MM.1S (cell line): ENCODE results near the gene SETD3.

Experiments
- DNase-seq: peaks from one replicate; pipeline ENCODE4 v3.0.0-alpha.2; 2015
- H2AFZ ChIP-seq: fragments of 300-600 bp; sonication (generic); 2 replicates; pipeline ENCODE4 v1.6.0; 2016; ENCODE audit warnings: antibody characterized with exemption, low read length
- H3F3A ChIP-seq: fragments of 300-600 bp; sonication (generic); 2 replicates; pipeline ENCODE4 v1.6.1; 2016; ENCODE audit warnings: mild to moderate bottlenecking, antibody characterized with exemption, low read length, moderate library complexity, mixed read lengths; ENCODE audit not compliant: insufficient read depth
- H3K27ac ChIP-seq: fragments of 300-600 bp; sonication (generic); 2 replicates; pipeline ENCODE4 v1.5.1; 2016; ENCODE audit warnings: mild to moderate bottlenecking, low read length
- H3K27me3 ChIP-seq: fragments of 300-600 bp; sonication (generic); replicated peaks from 2 replicates; pipeline ENCODE4 v1.6.0; 2016; ENCODE audit warnings: low read length; ENCODE audit not compliant: insufficient read depth
- H3K36me3 ChIP-seq: fragments of 300-600 bp; sonication (generic); replicated peaks from 2 replicates; pipeline ENCODE4 v1.6.1; 2016; ENCODE audit warnings: mild to moderate bottlenecking, low read length, mixed read lengths; ENCODE audit not compliant: insufficient read depth
- H3K4me1 ChIP-seq: fragments of 300-600 bp; sonication (generic); 2 replicates; pipeline ENCODE4 v1.6.1; 2016; ENCODE audit warnings: low read length, mixed read lengths
- H3K4me2 ChIP-seq: fragments of 300-600 bp; sonication (generic); 2 replicates; pipeline ENCODE4 v1.6.0; 2016; ENCODE audit warnings: low read depth, low read length
- H3K4me3 ChIP-seq: fragments of 300-600 bp; sonication (generic); 2 replicates; pipeline ENCODE4 v1.5.1; 2016; ENCODE audit warnings: low read length, mixed read lengths
- H3K79me2 ChIP-seq: fragments of 300-600 bp; sonication (generic); 2 replicates; pipeline ENCODE4 v1.6.1; 2016; ENCODE audit warnings: mixed run types, low read length, mixed read lengths
- H3K9ac ChIP-seq: fragments of 300-600 bp; sonication (generic); 2 replicates; pipeline ENCODE4 v1.6.1; 2016; ENCODE audit warnings: low read length, mixed read lengths
- H3K9me2 ChIP-seq: fragments of 300-600 bp; sonication (generic); replicated peaks from 2 replicates; pipeline ENCODE4 v1.6.1; 2016; ENCODE audit warnings: mild to moderate bottlenecking, low read length, mixed read lengths; ENCODE audit not compliant: insufficient read depth
- H3K9me3 ChIP-seq: fragments of 300-600 bp; sonication (generic); replicated peaks from 2 replicates; pipeline ENCODE4 v1.6.1; 2016; ENCODE audit warnings: mild to moderate bottlenecking, low read length, mixed read lengths; ENCODE audit not compliant: insufficient read depth
- H4K20me1 ChIP-seq: fragments of 300-600 bp; sonication (generic); 2 replicates; pipeline ENCODE4 v1.6.1; 2016; ENCODE audit warnings: mild to moderate bottlenecking, low read length, moderate library complexity, mixed read lengths; ENCODE audit not compliant: insufficient read depth
- EZH2 ChIP-seq: fragments of 300-600 bp; sonication (generic); optimal IDR thresholded peaks from 2 replicates; pipeline ENCODE3; 2017; ENCODE audit warnings: low read depth, mild to moderate bottlenecking, antibody characterized with exemption, low read length, mixed read lengths
- EZH2phosphoT487 ChIP-seq: fragments of 300-600 bp; sonication (generic); IDR thresholded peaks from 2 replicates; pipeline ENCODE4 v1.6.1; 2018; ENCODE audit warnings: antibody characterized with exemption, low read length
- TF ChIP-seq, protein P1 (sequence below): fragments of 300-600 bp; sonication (generic); IDR thresholded peaks from 2 replicates; pipeline ENCODE4 v1.5.1; 2016; ENCODE audit warnings: antibody characterized with exemption, low read length, mixed read lengths

The SETD3 gene

DNA sequence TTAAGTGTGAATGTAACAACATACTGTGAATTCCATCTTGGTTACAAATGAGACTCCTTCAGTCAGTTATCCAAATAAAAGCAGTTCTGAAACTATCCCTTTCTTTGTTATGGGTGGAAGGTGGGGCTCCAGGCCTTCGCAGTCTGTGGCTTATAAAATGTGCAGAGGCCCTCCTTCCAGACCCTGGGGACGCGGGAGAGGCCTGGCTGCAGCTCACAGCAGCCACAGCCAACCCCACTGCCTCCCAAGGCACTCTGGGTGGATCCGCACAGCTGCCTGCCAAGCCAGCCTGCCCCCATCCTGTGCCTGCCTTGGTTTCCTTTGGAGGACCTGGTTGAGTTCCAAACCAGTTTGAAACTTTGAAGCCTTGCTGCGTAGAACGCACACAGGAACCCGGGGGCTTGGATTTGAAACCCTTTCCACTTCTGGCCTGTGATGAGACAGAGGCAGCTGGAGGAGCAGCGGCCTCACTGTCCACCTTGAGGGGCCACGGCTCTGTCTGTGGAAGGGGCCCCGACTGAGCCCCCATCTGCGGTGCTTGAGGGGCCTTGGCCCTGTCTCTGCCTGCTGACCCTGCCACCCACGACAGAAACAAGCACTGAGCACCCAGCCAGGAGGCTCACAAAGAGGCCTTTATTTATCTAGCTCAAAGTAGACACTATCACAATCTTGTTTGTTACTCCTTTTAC, 30.9 kb upstream of the SETD3 start:
- no peak overlapping the region for H2AFZ ChIP-seq
- no peaks in the 10 kb centered on the region for H3K27me3 ChIP-seq
- no peak overlapping the region for H3K27ac ChIP-seq
- H3K4me2 ChIP-seq = no peak overlapping the region
- no peaks in the 10 kb centered on the region for H4K20me1 ChIP-seq
- H3K9me3 ChIP-seq = no peaks in the 10 kb centered on the region
- no peak overlapping the region for H3K4me3 ChIP-seq
- TF ChIP-seq EZH2 = no peak
- TF ChIP-seq EZH2phosphoT487 = no peak
- TF ChIP-seq, protein P1, sequence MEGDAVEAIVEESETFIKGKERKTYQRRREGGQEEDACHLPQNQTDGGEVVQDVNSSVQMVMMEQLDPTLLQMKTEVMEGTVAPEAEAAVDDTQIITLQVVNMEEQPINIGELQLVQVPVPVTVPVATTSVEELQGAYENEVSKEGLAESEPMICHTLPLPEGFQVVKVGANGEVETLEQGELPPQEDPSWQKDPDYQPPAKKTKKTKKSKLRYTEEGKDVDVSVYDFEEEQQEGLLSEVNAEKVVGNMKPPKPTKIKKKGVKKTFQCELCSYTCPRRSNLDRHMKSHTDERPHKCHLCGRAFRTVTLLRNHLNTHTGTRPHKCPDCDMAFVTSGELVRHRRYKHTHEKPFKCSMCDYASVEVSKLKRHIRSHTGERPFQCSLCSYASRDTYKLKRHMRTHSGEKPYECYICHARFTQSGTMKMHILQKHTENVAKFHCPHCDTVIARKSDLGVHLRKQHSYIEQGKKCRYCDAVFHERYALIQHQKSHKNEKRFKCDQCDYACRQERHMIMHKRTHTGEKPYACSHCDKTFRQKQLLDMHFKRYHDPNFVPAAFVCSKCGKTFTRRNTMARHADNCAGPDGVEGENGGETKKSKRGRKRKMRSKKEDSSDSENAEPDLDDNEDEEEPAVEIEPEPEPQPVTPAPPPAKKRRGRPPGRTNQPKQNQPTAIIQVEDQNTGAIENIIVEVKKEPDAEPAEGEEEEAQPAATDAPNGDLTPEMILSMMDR = no peak
- H3K9ac ChIP-seq = no peak overlapping the region
- no peak for DNase-seq
- H3K36me3 ChIP-seq = no peaks in the 10 kb centered on the region
- no peaks in the 10 kb centered on the region for H3K79me2 ChIP-seq
- no peaks in the 10 kb centered on the region for H3F3A ChIP-seq
- H3K9me2 ChIP-seq = no peaks in the 10 kb centered on the region
- no peaks in the 10 kb centered on the region for H3K4me1 ChIP-seq

DNA sequence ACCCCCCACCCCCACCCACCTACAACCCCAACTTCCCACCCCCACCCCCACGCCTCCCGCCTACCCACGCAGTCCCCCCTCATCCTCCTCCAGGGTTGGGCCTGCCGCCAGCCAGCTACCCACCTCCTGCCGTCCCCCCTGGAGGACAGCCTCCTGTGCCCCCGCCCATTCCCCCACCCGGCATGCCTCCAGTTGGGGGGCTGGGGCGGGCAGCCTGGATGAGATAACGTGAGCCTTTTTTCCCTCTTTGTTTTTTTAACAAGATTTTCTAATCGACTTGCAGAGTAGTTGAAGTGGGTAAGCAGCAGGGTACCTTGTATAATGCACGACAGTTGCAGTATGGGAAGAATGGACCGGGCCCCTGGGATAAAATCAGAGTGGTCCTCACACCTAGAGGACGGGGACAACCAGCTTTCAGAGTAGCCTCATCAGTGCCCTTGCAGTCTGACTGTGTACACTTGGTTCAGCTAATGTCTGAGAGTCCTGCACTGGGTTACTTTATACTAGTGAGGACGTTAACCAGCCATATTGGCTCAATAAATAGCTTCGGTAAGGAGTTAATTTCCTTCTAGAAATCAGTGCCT, 30.0 kb upstream of the SETD3 start:
- no peaks in the 10 kb centered on the region for H3K4me1 ChIP-seq
- no peak overlapping the region for H3K4me2 ChIP-seq
- no peaks in the 10 kb centered on the region for H3K27me3 ChIP-seq
- H4K20me1 ChIP-seq = no peaks in the 10 kb centered on the region
- H3F3A ChIP-seq = no peaks in the 10 kb centered on the region
- no peak overlapping the region for H3K9ac ChIP-seq
- TF ChIP-seq, protein P1 = no peak
- no peak for TF ChIP-seq EZH2phosphoT487
- no peak for TF ChIP-seq EZH2
- H3K27ac ChIP-seq = no peak overlapping the region
- no peaks in the 10 kb centered on the region for H3K79me2 ChIP-seq
- H3K9me2 ChIP-seq = no peaks in the 10 kb centered on the region
- H2AFZ ChIP-seq = no peak overlapping the region
- no peaks in the 10 kb centered on the region for H3K36me3 ChIP-seq
- DNase-seq = no peak
- no peaks in the 10 kb centered on the region for H3K9me3 ChIP-seq
- no peak overlapping the region for H3K4me3 ChIP-seq

DNA sequence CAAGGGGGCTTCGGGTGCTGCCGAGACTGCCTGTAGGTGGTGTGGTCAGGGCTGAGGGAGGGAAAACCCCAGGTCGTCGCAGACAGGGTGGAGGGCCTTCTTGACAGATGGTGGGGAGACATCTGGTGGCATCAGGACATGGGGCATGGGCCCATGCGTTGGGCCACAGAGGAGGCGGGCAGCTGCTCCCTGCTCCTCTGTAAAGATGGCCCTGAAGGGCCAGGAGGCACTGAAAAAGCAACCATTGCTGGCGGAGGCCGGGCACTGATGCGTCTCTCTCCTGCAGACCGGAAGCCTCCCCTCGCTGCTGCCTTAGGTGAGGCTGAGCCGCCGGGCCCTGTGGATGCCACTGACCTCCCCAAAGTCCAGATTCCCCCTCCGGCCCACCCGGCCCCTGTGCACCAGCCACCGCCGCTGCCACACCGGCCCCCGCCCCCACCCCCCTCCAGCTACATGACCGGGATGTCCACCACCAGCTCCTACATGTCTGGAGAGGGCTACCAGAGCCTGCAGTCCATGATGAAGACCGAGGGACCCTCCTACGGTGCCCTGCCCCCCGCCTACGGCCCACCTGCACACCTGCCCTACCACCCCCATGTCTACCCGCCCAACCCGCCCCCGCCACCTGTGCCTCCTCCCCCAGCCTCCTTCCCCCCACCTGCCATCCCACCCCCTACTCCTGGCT, 29.4 kb upstream of the SETD3 start:
- H3K27me3 ChIP-seq = no peaks in the 10 kb centered on the region
- H2AFZ ChIP-seq = no peak overlapping the region
- TF ChIP-seq, protein P1 = no peak
- TF ChIP-seq EZH2phosphoT487 = no peak
- TF ChIP-seq EZH2 = no peak
- H3K4me2 ChIP-seq = no peak overlapping the region
- no peak overlapping the region for H3K4me3 ChIP-seq
- DNase-seq = no peak
- no peaks in the 10 kb centered on the region for H3K4me1 ChIP-seq
- no peaks in the 10 kb centered on the region for H3F3A ChIP-seq
- H3K9me3 ChIP-seq = no peaks in the 10 kb centered on the region
- no peak overlapping the region for H3K9ac ChIP-seq
- H3K27ac ChIP-seq = no peak overlapping the region
- H4K20me1 ChIP-seq = no peaks in the 10 kb centered on the region
- H3K79me2 ChIP-seq = no peaks in the 10 kb centered on the region
- H3K9me2 ChIP-seq = no peaks in the 10 kb centered on the region
- no peaks in the 10 kb centered on the region for H3K36me3 ChIP-seq
